HepG2 (cell line): ENCODE results near the gene RAD21L1. TPM values are rescaled to one million over a fixed set of nuclear protein-coding genes. Genes with fewer than 3 reads are reported as not detected.
A peak's percentile ranks its signal among the peaks of the same experiment; 100 is the strongest.

Source experiments
- FOXO4 ChIP-seq: sonication (generic); formaldehyde crosslinking; conservative IDR thresholded peaks from 2 replicates; pipeline ENCODE4 v1.8.1; 2023; ENCODE audit warnings: missing genetic modification reagents
- KDM2A ChIP-seq: sonication (generic); formaldehyde crosslinking; IDR thresholded peaks from 2 replicates; pipeline ENCODE4 v1.4.0; 2020; ENCODE audit warnings: low read depth, missing genetic modification reagents, borderline replicate concordance
- MAFG ChIP-seq: sonication (generic); formaldehyde crosslinking; IDR thresholded peaks from 2 replicates; pipeline ENCODE4 v1.5.1; 2020; ENCODE audit warnings: mild to moderate bottlenecking, missing genetic modification reagents
- NCOR1 ChIP-seq: fragments of 200-600 bp; sonication (generic); IDR thresholded peaks from 2 replicates; pipeline ENCODE4 v1.7.0; 2017; ENCODE audit warnings: antibody characterized with exemption, low read length, borderline replicate concordance
- NFAT5 ChIP-seq: sonication (generic); formaldehyde crosslinking; IDR thresholded peaks from 2 replicates; pipeline ENCODE4 v1.4.0; 2020; ENCODE audit warnings: missing genetic modification reagents
- RFX5 ChIP-seq: IDR thresholded peaks from 2 replicates; pipeline ENCODE4 v1.6.1; 2011; ENCODE audit warnings: low read depth, low read length, improper control_type of control experiment
- SOX13 ChIP-seq, 3 experiments: fragments of 450-650 bp in 1 of 3; sonication (generic) in 1 of 3; formaldehyde crosslinking in 1 of 3; IDR thresholded peaks in 2 of 3; conservative IDR thresholded peaks in 1 of 3; 2 replicates each; pipeline versions ENCODE4 v1.5.0 to v1.6.1; 2016 to 2020; ENCODE audit warnings: antibody characterized with exemption in 1 of 3, mild to moderate bottlenecking in 1 of 3, missing compliant biosample characterization in 1 of 3, missing genetic modification reagents in 1 of 3, moderate library complexity in 1 of 3
- TBL1XR1 ChIP-seq: fragments of 150-350 bp; IDR thresholded peaks from 2 replicates; pipeline ENCODE4 v1.6.1; 2014; ENCODE audit warnings: borderline replicate concordance, low read length; ENCODE audit not compliant: partially characterized antibody
- TERF1 ChIP-seq: sonication (generic); formaldehyde crosslinking; IDR thresholded peaks from 2 replicates; pipeline ENCODE4 v1.8.0; 2022; ENCODE audit warnings: mild to moderate bottlenecking, missing genetic modification reagents, moderate library complexity
- ZBTB25 ChIP-seq: IDR thresholded peaks from 2 replicates; pipeline ENCODE4 v1.6.1; 2018; ENCODE audit warnings: missing genetic modification reagents
- ZBTB43 ChIP-seq: sonication (generic); formaldehyde crosslinking; conservative IDR thresholded peaks from 2 replicates; pipeline ENCODE4 v1.4.0; 2020; ENCODE audit warnings: missing genetic modification reagents
- ZGPAT ChIP-seq: IDR thresholded peaks from 2 replicates; pipeline ENCODE4 v1.6.1; 2016; ENCODE audit warnings: mild to moderate bottlenecking
- ZNF558 ChIP-seq: sonication (generic); formaldehyde crosslinking; IDR thresholded peaks from 2 replicates; pipeline ENCODE4 v1.9.0; 2022; ENCODE audit warnings: mild to moderate bottlenecking, missing genetic modification reagents, borderline replicate concordance
- ZNF598 ChIP-seq: sonication (generic); formaldehyde crosslinking; IDR thresholded peaks from 2 replicates; pipeline ENCODE4 v1.5.1; 2020; ENCODE audit warnings: mild to moderate bottlenecking, missing genetic modification reagents, borderline replicate concordance
- ZNF878 ChIP-seq: sonication (generic); formaldehyde crosslinking; IDR thresholded peaks from 2 replicates; pipeline ENCODE4 v1.8.1; 2023; ENCODE audit warnings: mild to moderate bottlenecking, missing genetic modification reagents, moderate library complexity
- ZSCAN25 ChIP-seq: sonication (generic); formaldehyde crosslinking; IDR thresholded peaks from 2 replicates; pipeline ENCODE4 v1.8.0; 2022; ENCODE audit warnings: mild to moderate bottlenecking, missing genetic modification reagents
- polyA plus RNA-seq, 8 experiments: library from polyadenylated mRNA; depleted of rRNA in 3 of 8; stranded (reverse) in 7 of 8; unstranded in 1 of 8; fragments of >200 nt; fragmentation: Illumina TruSeq in 4 of 8; extraction: Trizol in 4 of 8; gene quantifications; 2 replicates each; pipeline versions ENCODE4 v1.2.1 to v1.2.3, GENCODE V29; 2011 to 2016; ENCODE audit warnings: low read depth in 4 of 8, missing spikeins in 1 of 8, mixed read lengths in 1 of 8; ENCODE audit not compliant: insufficient read depth in 1 of 8
- total RNA-seq, 5 experiments: library from RNA; depleted of rRNA; stranded (reverse); fragments of >200 nt; fragmentation: Illumina TruSeq; extraction: Trizol; gene quantifications; 2 replicates each; pipeline ENCODE4 v1.2.3, GENCODE V29; 2016; ENCODE audit warnings: low read depth in 1 of 5

The RAD21L1 gene
- total and polyA plus RNA-seq, 2 of the 13 experiments (the other 11 are each of a cell fraction or from before 2014, with no cell fraction given), result not detected

- no peak for TF ChIP-seq ZNF558 (CRISPR knock-in tag)
- peak; percentile 90 for TF ChIP-seq ZSCAN25 (CRISPR knock-in tag)
- TF ChIP-seq NFAT5 (CRISPR knock-in tag), result no peak
- no peak for TF ChIP-seq ZNF878 (CRISPR knock-in tag)
- TF ChIP-seq TERF1, result peak; percentile 72; the same call in 1 of the 2 replicates
- no peak for TF ChIP-seq MAFG (CRISPR knock-in tag)
- no peak for TF ChIP-seq SOX13 (IDR thresholded peaks at IDR 0.05)
- no peak for TF ChIP-seq SOX13 (CRISPR knock-in tag; conservative IDR thresholded peaks at IDR 0.05 in 1 of 2, IDR thresholded peaks at IDR 0.05 in 1 of 2)
- TF ChIP-seq ZNF598 (CRISPR knock-in tag), result 0 out of 2 replicates have a peak, but pooled peaks have one; percentile 46
- TF ChIP-seq RFX5, result no peak
- peak; percentile 48; the same call in 1 of the 2 replicates for TF ChIP-seq ZGPAT (CRISPR knock-in tag)
- no peak for TF ChIP-seq FOXO4 (CRISPR knock-in tag)
- TF ChIP-seq ZBTB43, result no peak
- TF ChIP-seq NCOR1, result no peak
- TF ChIP-seq TBL1XR1, result peak; percentile 51
- TF ChIP-seq ZBTB25 (CRISPR knock-in tag), result no peak
- TF ChIP-seq KDM2A, result peak; percentile 86; the same call in 1 of the 2 replicates
Measured at GRCh38 chr20:1185790-1186334, 40.0 kb upstream of the RAD21L1 start (continued).
